ENCODE measurements around the gene ANKMY2. TPM values are rescaled to one million over a fixed set of nuclear protein-coding genes. Genes with fewer than 3 reads are reported as not detected.

Gene ANKMY2
- total RNA-seq, 2 experiments from 2014 or later, result 10.3 to 15.2 TPM

DNA sequence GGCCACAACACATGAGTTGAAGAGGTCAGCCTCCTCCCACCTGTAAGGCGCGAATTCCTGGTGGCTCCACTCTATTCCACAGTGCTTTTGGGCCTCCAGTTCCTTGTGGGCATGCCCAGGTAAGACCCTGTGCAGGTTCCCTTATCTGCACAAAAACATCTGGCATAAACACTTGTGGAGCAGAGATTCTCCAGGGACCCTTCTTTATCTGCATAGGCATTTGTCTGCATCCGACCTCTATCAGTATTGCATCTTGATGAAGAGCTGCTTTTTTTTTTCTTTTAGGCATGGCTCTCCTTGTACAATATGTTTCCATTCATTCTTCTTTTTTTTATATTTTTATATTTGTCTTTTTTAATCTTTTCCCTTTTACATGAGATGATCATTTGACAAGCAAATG, 58.4 kb downstream of the ANKMY2 start:
- DNase-seq (ENCODE audit: low spot score), result no peak
- CTCF ChIA-PET (ENCODE audit: unreplicated experiment), result no interaction called here

DNA sequence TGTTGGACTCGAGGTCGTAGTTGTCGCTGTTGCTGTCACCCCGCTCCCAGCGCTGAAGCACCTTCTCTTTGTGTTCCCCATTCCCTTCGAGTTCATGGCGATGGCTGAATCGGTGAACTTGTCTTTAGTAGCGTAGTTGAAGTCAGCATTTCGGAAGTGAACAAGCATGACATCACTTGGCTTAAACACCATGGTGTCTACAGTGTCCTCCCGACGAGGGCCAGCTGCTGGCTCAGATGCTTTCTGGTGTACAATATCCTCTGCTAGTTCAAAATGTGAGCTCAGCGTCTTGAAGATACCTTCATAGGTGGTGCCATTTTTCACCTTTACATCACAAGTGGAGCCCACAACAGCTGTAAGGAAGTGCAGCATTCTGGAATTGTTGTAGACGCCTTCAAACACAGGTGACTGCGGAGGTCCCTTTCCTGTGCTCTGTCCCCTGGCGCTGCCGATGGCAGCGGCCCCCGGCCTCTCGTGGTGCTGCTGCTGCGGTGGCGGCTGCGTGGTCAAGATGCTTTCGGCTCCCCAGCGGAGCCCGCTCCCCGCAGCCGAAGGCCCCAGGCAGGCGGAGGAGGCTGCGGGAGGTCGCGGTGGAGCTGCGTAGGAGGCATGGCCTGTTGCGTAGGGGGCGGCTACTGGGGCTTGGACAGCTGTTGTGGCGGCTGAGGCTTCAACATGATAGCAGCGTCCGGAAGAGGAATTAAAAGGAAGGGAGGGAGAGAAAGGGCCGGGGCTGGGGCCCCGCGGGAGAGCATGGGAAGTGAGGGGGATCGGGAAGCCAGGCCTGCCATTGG, 59.3 kb downstream of the ANKMY2 start:
- Histone ChIP-seq H3K79me2 (ENCODE audit: insufficient read depth, low read depth, low read length) (no peaks in the 10 kb centered on the region), H3K9me2 (ENCODE audit: insufficient read depth, low read length) (no peaks in the 10 kb centered on the region), H3K27ac (ENCODE audit: low read depth, low read length, poor library complexity, severe bottlenecking) (no peak overlapping the region), H2AFZ (ENCODE audit: low read length) (no peak overlapping the region), H3K4me1 (ENCODE audit: insufficient read depth, low read length, poor library complexity, severe bottlenecking) (no peaks in the 10 kb centered on the region), H3K4me3 (ENCODE audit: low read depth, low read length, poor library complexity, severe bottlenecking) (no peak overlapping the region), H3K4me2 (ENCODE audit: low read length) (no peak overlapping the region), H4K20me1 (ENCODE audit: insufficient read depth, low read length) (no peaks in the 10 kb centered on the region), H3K36me3 (ENCODE audit: insufficient read depth, low read length) (no peaks in the 10 kb centered on the region), H3K9me3 (ENCODE audit: low read length) (no peaks in the 10 kb centered on the region)
- intact Hi-C loops (cut with micrococcal nuclease; ENCODE audit: unreplicated experiment), result no loop called here
- ChIA-PET POLR2A (no interaction called here), CTCF (ENCODE audit: unreplicated experiment) (no interaction called here)
- BruUV-seq (replicated peaks), result no TSS peak
- TF ChIP-seq, protein P1, sequence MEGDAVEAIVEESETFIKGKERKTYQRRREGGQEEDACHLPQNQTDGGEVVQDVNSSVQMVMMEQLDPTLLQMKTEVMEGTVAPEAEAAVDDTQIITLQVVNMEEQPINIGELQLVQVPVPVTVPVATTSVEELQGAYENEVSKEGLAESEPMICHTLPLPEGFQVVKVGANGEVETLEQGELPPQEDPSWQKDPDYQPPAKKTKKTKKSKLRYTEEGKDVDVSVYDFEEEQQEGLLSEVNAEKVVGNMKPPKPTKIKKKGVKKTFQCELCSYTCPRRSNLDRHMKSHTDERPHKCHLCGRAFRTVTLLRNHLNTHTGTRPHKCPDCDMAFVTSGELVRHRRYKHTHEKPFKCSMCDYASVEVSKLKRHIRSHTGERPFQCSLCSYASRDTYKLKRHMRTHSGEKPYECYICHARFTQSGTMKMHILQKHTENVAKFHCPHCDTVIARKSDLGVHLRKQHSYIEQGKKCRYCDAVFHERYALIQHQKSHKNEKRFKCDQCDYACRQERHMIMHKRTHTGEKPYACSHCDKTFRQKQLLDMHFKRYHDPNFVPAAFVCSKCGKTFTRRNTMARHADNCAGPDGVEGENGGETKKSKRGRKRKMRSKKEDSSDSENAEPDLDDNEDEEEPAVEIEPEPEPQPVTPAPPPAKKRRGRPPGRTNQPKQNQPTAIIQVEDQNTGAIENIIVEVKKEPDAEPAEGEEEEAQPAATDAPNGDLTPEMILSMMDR (conservative IDR thresholded peaks at IDR 0.05; ENCODE audit: low read length), result no peak
- TF ChIP-seq EZH2phosphoT487 (IDR thresholded peaks at IDR 0.05; ENCODE audit: borderline replicate concordance, low read depth, low read length), result no peak
- no peak for DNase-seq (ENCODE audit: low spot score)

More for the DNA sequence above, 58.4 kb downstream of the ANKMY2 start:
- intact Hi-C loops (cut with micrococcal nuclease; ENCODE audit: unreplicated experiment), result no loop called here
- Histone ChIP-seq H3K9me2 (ENCODE audit: insufficient read depth, low read length) (no peaks in the 10 kb centered on the region), H3K27ac (ENCODE audit: low read depth, low read length, poor library complexity, severe bottlenecking) (no peak overlapping the region), H3K4me2 (ENCODE audit: low read length) (no peak overlapping the region), H3K36me3 (ENCODE audit: insufficient read depth, low read length) (no peaks in the 10 kb centered on the region), H3K4me3 (ENCODE audit: low read depth, low read length, poor library complexity, severe bottlenecking) (no peak overlapping the region), H3K4me1 (ENCODE audit: insufficient read depth, low read length, poor library complexity, severe bottlenecking) (no peaks in the 10 kb centered on the region), H4K20me1 (ENCODE audit: insufficient read depth, low read length) (no peaks in the 10 kb centered on the region), H3K79me2 (ENCODE audit: insufficient read depth, low read depth, low read length) (no peaks in the 10 kb centered on the region), H3K9me3 (ENCODE audit: low read length) (no peaks in the 10 kb centered on the region), H2AFZ (ENCODE audit: low read length) (no peak overlapping the region)
- BruUV-seq (replicated peaks), result no TSS peak
- TF ChIP-seq, protein P1 (conservative IDR thresholded peaks at IDR 0.05; ENCODE audit: low read length), result no peak
- TF ChIP-seq EZH2phosphoT487 (IDR thresholded peaks at IDR 0.05; ENCODE audit: borderline replicate concordance, low read depth, low read length), result no peak
- POLR2A ChIA-PET, result no interaction called here

DNA sequence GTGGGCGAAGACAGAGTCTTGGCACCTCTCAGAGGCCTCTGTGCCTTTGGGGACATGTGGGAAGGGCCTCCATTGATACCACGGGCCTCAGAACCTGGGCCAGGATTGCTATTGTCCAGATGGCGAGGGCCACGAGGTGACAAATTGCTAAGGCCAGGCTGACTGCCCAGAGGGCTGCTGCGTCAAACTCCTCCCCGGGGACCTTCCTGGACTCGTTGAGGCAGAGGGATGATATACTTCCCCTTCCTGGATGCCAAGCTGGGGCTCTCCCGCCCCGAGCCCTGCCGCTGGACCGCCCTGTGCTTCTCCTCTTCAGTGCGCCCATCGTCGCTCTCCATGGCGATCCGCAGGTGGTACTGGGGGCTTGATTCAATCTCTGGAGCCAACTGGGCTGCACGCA, 60.0 kb downstream of the ANKMY2 start:
- CTCF ChIA-PET (ENCODE audit: unreplicated experiment), result no interaction called here
- Histone ChIP-seq H3K36me3 (ENCODE audit: insufficient read depth, low read length) (no peaks in the 10 kb centered on the region), H4K20me1 (ENCODE audit: insufficient read depth, low read length) (no peaks in the 10 kb centered on the region), H3K27ac (ENCODE audit: low read depth, low read length, poor library complexity, severe bottlenecking) (no peak overlapping the region), H3K4me2 (ENCODE audit: low read length) (no peak overlapping the region), H2AFZ (ENCODE audit: low read length) (no peak overlapping the region), H3K9me2 (ENCODE audit: insufficient read depth, low read length) (no peaks in the 10 kb centered on the region), H3K4me1 (ENCODE audit: insufficient read depth, low read length, poor library complexity, severe bottlenecking) (no peaks in the 10 kb centered on the region), H3K79me2 (ENCODE audit: insufficient read depth, low read depth, low read length) (no peaks in the 10 kb centered on the region), H3K4me3 (ENCODE audit: low read depth, low read length, poor library complexity, severe bottlenecking) (no peak overlapping the region), H3K9me3 (ENCODE audit: low read length) (no peaks in the 10 kb centered on the region)
- intact Hi-C loops (cut with micrococcal nuclease; ENCODE audit: unreplicated experiment), result no loop called here
- POLR2A ChIA-PET, result no interaction called here
- TF ChIP-seq EZH2phosphoT487 (IDR thresholded peaks at IDR 0.05; ENCODE audit: borderline replicate concordance, low read depth, low read length), result no peak
- TF ChIP-seq, protein P1 (conservative IDR thresholded peaks at IDR 0.05; ENCODE audit: low read length), result no peak
- no TSS peak for BruUV-seq (replicated peaks)
- DNase-seq (ENCODE audit: low spot score), result no peak

Data from OCI-LY7 (cell line).